ENCODE measurements around the gene FAM118B. TPM values are rescaled to one million over a fixed set of nuclear protein-coding genes. Genes with fewer than 3 reads are reported as not detected.
"Not testable (repeated sequence)": the region's sequence is repeated elsewhere in the genome, so short reads cannot be mapped to it uniquely, and the experiment has no call there.

FAM118B gene
- polyA plus RNA-seq, 1 of the 3 experiments (the other 2 are of a cell fraction): 19.5 TPM

DNA sequence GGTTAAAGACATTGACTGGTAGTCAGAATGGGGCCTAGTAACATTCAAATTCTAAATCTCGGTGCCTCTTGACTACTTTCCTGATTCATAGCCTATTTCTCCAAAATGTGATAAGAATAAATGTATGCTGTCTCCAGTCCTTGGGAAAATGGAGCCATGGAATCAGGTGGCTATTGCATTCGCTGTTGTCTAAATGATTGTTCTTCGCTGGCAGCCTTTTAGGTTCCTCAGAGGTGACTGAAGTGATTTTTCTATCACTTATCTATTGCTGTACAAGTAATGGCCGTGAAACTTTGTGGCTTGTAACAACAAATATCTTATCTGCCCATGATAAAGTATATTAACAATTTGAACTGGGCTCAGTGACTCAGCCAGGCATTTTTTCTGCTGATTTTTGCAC lies 41.7 kb downstream of the FAM118B start:
- H3K9me2 ChIP-seq: no peaks in the 10 kb centered on the region
- H3K4me1 ChIP-seq (ENCODE audit: control insufficient read depth in 1 of 2, insufficient read depth in 2 of 2, low read depth in 1 of 2, low read length in 1 of 2): peaks cover 3 to 8% of the 10 kb centered on the region in 2 experiments; a peak in 2 of 4 replicates
- no peak overlapping the region for H3K9ac ChIP-seq
- 83% methylated on average over 4 of the region's 4 CpGs for WGBS (ENCODE audit: low lambda C conversion rate)
- no peaks in the 10 kb centered on the region for H3K9me3 ChIP-seq
- H2AFZ ChIP-seq (ENCODE audit: low read depth): no peak overlapping the region
- peaks cover 15 to 32% of the 10 kb centered on the region in 2 experiments for H3K36me3 ChIP-seq (replicated peaks in 1 of 2; ENCODE audit: control insufficient read depth in 1 of 2, insufficient read depth in 2 of 2, low read length in 1 of 2)
- H3K4me2 ChIP-seq: no peak overlapping the region
- peaks cover 13% of the 10 kb centered on the region for H3F3A ChIP-seq (replicated peaks; ENCODE audit: insufficient read depth)
- no peak for DNase-seq
- TF ChIP-seq SMC3 (IDR thresholded peaks at IDR 0.05; ENCODE audit: low read depth, low read length): no peak
- no peak for TF ChIP-seq RCOR1 (IDR thresholded peaks at IDR 0.05; ENCODE audit: low read length)
- no peak for TF ChIP-seq NFIC (IDR thresholded peaks at IDR 0.05; ENCODE audit: borderline replicate concordance)
- TF ChIP-seq SIN3A (IDR thresholded peaks at IDR 0.05; ENCODE audit: borderline replicate concordance, low read depth, low read length): no peak
- TF ChIP-seq GABPA (IDR thresholded peaks at IDR 0.05; ENCODE audit: low read depth): no peak
- TF ChIP-seq, protein P1, sequence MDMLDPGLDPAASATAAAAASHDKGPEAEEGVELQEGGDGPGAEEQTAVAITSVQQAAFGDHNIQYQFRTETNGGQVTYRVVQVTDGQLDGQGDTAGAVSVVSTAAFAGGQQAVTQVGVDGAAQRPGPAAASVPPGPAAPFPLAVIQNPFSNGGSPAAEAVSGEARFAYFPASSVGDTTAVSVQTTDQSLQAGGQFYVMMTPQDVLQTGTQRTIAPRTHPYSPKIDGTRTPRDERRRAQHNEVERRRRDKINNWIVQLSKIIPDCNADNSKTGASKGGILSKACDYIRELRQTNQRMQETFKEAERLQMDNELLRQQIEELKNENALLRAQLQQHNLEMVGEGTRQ (IDR thresholded peaks at IDR 0.05; ENCODE audit: borderline replicate concordance, low read depth, low read length): no peak
- TF ChIP-seq, protein P2, sequence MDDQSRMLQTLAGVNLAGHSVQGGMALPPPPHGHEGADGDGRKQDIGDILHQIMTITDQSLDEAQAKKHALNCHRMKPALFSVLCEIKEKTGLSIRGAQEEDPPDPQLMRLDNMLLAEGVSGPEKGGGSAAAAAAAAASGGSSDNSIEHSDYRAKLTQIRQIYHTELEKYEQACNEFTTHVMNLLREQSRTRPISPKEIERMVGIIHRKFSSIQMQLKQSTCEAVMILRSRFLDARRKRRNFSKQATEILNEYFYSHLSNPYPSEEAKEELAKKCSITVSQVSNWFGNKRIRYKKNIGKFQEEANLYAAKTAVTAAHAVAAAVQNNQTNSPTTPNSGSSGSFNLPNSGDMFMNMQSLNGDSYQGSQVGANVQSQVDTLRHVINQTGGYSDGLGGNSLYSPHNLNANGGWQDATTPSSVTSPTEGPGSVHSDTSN (IDR thresholded peaks at IDR 0.05): no peak
- no peak for TF ChIP-seq ELF1 (IDR thresholded peaks at IDR 0.05)
- TF ChIP-seq TCF12 (IDR thresholded peaks at IDR 0.05): no peak
- no peaks in the 10 kb centered on the region for H3K27me3 ChIP-seq (ENCODE audit: insufficient read depth)
- no peak overlapping the region for H3K4me3 ChIP-seq (ENCODE audit: low read depth in 2 of 2, low read length in 1 of 2)
- ChIA-PET CTCF (interaction anchor here (0.7 kb wide), 1 partner anchor 13 kb away, joined by 3 read pairs; no protein-coding TSS in a partner anchor), POLR2A (no interaction called here)
- H3K79me2 ChIP-seq (ENCODE audit: insufficient read depth): no peaks in the 10 kb centered on the region
- H3K27ac ChIP-seq (ENCODE audit: low read depth in 2 of 2, low read length in 1 of 2): no peak overlapping the region
- H4K20me1 ChIP-seq (ENCODE audit: insufficient read depth): no peaks in the 10 kb centered on the region

DNA sequence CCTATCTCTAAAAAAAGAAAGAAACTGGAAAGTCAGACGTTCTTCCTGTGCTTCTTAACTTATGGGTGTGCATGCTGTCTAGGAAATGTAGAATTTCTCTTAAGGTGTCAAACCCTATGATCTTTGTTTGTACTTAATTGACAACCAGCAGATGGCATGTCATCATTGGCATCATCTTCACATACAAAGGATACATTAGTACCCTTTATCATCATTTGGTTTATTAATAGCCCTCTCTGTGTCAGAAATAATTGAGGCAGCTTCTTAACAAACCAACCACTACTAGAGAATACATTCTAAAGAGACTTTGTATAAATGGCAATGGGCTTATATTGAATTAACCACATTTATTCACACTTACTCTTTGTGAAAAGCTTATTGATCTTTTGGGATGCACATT lies 43.2 kb downstream of the FAM118B start:
- Histone ChIP-seq H4K20me1 (ENCODE audit: insufficient read depth) (no peaks in the 10 kb centered on the region), H3K9ac (no peak overlapping the region), H3K9me3 (no peaks in the 10 kb centered on the region), H2AFZ (ENCODE audit: low read depth) (no peak overlapping the region), H3K79me2 (ENCODE audit: insufficient read depth) (no peaks in the 10 kb centered on the region), H3K4me1 (ENCODE audit: control insufficient read depth in 1 of 2, insufficient read depth in 2 of 2, low read depth in 1 of 2, low read length in 1 of 2) (peaks cover 3 to 8% of the 10 kb centered on the region in 2 experiments; a peak in 3 of 4 replicates), H3K4me2 (no peak overlapping the region), H3K4me3 (ENCODE audit: low read depth in 2 of 2, low read length in 1 of 2) (no peak overlapping the region), H3K9me2 (no peaks in the 10 kb centered on the region), H3K27ac (ENCODE audit: low read depth in 2 of 2, low read length in 1 of 2) (no peak overlapping the region), H3K36me3 (replicated peaks in 1 of 2; ENCODE audit: control insufficient read depth in 1 of 2, insufficient read depth in 2 of 2, low read length in 1 of 2) (peaks cover 15 to 34% of the 10 kb centered on the region in 2 experiments), H3F3A (replicated peaks; ENCODE audit: insufficient read depth) (peaks cover 18% of the 10 kb centered on the region), H3K27me3 (ENCODE audit: insufficient read depth) (no peaks in the 10 kb centered on the region)
- 94% methylated on average over 1 of the region's 1 CpG for WGBS (ENCODE audit: low lambda C conversion rate)
- no peak for DNase-seq
- CTCF ChIA-PET: no interaction called here
- POLR2A ChIA-PET: no interaction called here
- TF ChIP-seq, protein P3, sequence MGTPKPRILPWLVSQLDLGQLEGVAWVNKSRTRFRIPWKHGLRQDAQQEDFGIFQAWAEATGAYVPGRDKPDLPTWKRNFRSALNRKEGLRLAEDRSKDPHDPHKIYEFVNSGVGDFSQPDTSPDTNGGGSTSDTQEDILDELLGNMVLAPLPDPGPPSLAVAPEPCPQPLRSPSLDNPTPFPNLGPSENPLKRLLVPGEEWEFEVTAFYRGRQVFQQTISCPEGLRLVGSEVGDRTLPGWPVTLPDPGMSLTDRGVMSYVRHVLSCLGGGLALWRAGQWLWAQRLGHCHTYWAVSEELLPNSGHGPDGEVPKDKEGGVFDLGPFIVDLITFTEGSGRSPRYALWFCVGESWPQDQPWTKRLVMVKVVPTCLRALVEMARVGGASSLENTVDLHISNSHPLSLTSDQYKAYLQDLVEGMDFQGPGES (IDR thresholded peaks at IDR 0.05; ENCODE audit: low read depth, low read length): no peak
- TF ChIP-seq SMC3 (IDR thresholded peaks at IDR 0.05; ENCODE audit: low read depth, low read length): no peak
- TF ChIP-seq NRF1 (IDR thresholded peaks at IDR 0.05; ENCODE audit: low read depth, low read length): no peak
- no peak for TF ChIP-seq EP300 (IDR thresholded peaks at IDR 0.05; ENCODE audit: borderline replicate concordance in 1 of 2, low read depth in 1 of 2, low read length in 1 of 2)
- no peak for TF ChIP-seq GATA2 (CRISPR knock-in tag; IDR thresholded peaks at IDR 0.05)
- TF ChIP-seq TCF12 (IDR thresholded peaks at IDR 0.05): no peak
- TF ChIP-seq, protein P4, sequence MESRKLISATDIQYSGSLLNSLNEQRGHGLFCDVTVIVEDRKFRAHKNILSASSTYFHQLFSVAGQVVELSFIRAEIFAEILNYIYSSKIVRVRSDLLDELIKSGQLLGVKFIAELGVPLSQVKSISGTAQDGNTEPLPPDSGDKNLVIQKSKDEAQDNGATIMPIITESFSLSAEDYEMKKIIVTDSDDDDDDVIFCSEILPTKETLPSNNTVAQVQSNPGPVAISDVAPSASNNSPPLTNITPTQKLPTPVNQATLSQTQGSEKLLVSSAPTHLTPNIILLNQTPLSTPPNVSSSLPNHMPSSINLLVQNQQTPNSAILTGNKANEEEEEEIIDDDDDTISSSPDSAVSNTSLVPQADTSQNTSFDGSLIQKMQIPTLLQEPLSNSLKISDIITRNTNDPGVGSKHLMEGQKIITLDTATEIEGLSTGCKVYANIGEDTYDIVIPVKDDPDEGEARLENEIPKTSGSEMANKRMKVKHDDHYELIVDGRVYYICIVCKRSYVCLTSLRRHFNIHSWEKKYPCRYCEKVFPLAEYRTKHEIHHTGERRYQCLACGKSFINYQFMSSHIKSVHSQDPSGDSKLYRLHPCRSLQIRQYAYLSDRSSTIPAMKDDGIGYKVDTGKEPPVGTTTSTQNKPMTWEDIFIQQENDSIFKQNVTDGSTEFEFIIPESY (IDR thresholded peaks at IDR 0.05; ENCODE audit: borderline replicate concordance, low read depth): no peak
- TF ChIP-seq, protein P5, sequence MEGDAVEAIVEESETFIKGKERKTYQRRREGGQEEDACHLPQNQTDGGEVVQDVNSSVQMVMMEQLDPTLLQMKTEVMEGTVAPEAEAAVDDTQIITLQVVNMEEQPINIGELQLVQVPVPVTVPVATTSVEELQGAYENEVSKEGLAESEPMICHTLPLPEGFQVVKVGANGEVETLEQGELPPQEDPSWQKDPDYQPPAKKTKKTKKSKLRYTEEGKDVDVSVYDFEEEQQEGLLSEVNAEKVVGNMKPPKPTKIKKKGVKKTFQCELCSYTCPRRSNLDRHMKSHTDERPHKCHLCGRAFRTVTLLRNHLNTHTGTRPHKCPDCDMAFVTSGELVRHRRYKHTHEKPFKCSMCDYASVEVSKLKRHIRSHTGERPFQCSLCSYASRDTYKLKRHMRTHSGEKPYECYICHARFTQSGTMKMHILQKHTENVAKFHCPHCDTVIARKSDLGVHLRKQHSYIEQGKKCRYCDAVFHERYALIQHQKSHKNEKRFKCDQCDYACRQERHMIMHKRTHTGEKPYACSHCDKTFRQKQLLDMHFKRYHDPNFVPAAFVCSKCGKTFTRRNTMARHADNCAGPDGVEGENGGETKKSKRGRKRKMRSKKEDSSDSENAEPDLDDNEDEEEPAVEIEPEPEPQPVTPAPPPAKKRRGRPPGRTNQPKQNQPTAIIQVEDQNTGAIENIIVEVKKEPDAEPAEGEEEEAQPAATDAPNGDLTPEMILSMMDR (IDR thresholded peaks at IDR 0.05): no peak

DNA sequence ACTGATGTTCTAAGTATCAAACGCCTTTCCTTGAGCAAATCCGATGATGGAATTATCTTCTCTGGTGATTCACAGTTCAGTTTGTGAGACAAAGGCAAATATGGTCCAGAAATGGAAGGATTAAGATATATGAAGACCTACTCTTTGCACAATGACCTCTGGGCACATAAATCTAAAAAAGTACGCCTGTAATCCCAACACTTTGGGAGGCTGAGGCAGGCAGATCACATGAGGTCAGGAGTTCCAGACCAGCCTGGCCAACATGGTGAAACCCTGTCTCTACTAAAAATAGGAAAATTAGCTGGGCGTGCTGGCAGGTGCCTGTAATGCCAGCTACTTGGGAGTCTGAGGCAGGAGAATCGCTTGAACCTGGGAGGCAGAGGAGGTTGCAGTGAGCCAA lies 43.9 kb downstream of the FAM118B start:
- H3K9me3 ChIP-seq; H2AFZ ChIP-seq (ENCODE audit: low read depth); H3K4me1 ChIP-seq (ENCODE audit: control insufficient read depth in 1 of 2, insufficient read depth in 2 of 2, low read depth in 1 of 2, low read length in 1 of 2); H3K27me3 ChIP-seq (ENCODE audit: insufficient read depth); CTCF ChIA-PET; H3K4me2 ChIP-seq; H4K20me1 ChIP-seq (ENCODE audit: insufficient read depth); H3K9me2 ChIP-seq; POLR2A ChIA-PET; DNase-seq; H3K4me3 ChIP-seq (ENCODE audit: low read depth in 2 of 2, low read length in 1 of 2); H3K79me2 ChIP-seq (ENCODE audit: insufficient read depth); H3K27ac ChIP-seq (ENCODE audit: low read depth in 2 of 2, low read length in 1 of 2); H3K9ac ChIP-seq: not testable (repeated sequence)
- peaks cover 16 to 34% of the 10 kb centered on the region in 2 experiments for H3K36me3 ChIP-seq (replicated peaks in 1 of 2; ENCODE audit: control insufficient read depth in 1 of 2, insufficient read depth in 2 of 2, low read length in 1 of 2)
- WGBS (ENCODE audit: low lambda C conversion rate): 95% methylated on average over 5 of the region's 5 CpGs
- peaks cover 20% of the 10 kb centered on the region for H3F3A ChIP-seq (replicated peaks; ENCODE audit: insufficient read depth)
